Tibial nerve (tissue), 4 donors: Measurements from ENCODE around the gene APOL6.

Source experiments
- EP300 ChIP-seq, 2 donors: sonication (generic); formaldehyde crosslinking; IDR thresholded peaks; one replicate each; pipeline ENCODE4 v1.6.1; 2017; ENCODE audit warnings: antibody characterized with exemption in 2 of 2, mild to moderate bottlenecking in 1 of 2
- POLR2A ChIP-seq, 2 donors: fragments of 450-650 bp; IDR thresholded peaks; one replicate each; pipeline ENCODE4 v1.6.1; 2017; ENCODE audit warnings: antibody characterized with exemption in 2 of 2, mild to moderate bottlenecking in 2 of 2, moderate library complexity in 2 of 2
- TF ChIP-seq, protein P1 (sequence below), 5 experiments: fragments of 200-600 bp in 3 of 5; fragments of 450-650 bp in 2 of 5; sonication (generic) in 3 of 5; IDR thresholded peaks; one replicate each; pipeline ENCODE4 v1.5.1; 2016 to 2019; ENCODE audit warnings: antibody characterized with exemption in 5 of 5, mild to moderate bottlenecking in 3 of 5, moderate library complexity in 2 of 5

DNA sequence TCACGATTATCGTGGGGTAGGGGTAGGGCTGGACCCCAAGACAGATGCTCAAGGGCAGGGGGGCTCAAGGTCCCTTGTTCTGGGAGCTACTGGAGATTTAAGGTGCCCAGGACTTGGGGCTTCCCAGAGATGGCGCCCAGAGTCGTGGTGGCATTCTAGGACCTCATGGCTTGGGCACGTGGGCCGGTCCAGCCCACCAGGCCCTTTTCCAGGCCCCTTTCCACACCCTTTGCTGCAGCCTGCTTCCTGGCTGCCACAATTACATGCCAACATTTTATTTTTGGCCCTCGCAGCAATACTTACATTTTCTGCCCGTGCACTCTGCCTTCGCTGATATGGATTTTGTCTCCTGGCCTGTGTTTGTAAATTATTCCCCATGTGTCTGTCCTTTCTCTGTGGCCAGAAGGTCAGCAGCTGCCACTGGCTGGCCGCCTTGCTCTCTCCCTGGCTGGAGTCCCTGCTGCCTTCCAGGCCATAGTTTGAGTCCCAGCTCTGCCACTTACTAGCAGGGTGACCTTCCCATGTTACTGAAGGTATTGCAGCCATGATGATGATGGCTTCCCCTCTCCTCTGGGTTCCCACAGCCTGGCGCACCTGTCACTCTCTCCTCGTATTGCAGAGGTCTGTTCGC, 42.3 kb upstream of the APOL6 start:
- no peak for TF ChIP-seq POLR2A (IDR thresholded peaks at IDR 0.05)
- TF ChIP-seq, protein P1, sequence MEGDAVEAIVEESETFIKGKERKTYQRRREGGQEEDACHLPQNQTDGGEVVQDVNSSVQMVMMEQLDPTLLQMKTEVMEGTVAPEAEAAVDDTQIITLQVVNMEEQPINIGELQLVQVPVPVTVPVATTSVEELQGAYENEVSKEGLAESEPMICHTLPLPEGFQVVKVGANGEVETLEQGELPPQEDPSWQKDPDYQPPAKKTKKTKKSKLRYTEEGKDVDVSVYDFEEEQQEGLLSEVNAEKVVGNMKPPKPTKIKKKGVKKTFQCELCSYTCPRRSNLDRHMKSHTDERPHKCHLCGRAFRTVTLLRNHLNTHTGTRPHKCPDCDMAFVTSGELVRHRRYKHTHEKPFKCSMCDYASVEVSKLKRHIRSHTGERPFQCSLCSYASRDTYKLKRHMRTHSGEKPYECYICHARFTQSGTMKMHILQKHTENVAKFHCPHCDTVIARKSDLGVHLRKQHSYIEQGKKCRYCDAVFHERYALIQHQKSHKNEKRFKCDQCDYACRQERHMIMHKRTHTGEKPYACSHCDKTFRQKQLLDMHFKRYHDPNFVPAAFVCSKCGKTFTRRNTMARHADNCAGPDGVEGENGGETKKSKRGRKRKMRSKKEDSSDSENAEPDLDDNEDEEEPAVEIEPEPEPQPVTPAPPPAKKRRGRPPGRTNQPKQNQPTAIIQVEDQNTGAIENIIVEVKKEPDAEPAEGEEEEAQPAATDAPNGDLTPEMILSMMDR (IDR thresholded peaks at IDR 0.05) = no peak
- TF ChIP-seq EP300 (IDR thresholded peaks at IDR 0.05) = no peak
